HG03139 (cell line): Measurements from ENCODE around the gene NFAM1.
A peak's percentile ranks its signal among the peaks of the same experiment; 100 is the strongest.

Source experiments
- ATAC-seq: cut with Tn5 transposase; IDR thresholded peaks from one replicate; pipeline ENCODE4 v1.9.1; 2021; ENCODE audit not compliant: unreplicated experiment

The NFAM1 gene

GRCh38 chr22:42439821-42440674, 7.8 kb upstream of the NFAM1 start:
- ATAC-seq: no peak

- no peak for ATAC-seq
Observed at GRCh38 chr22:42439021-42439567, 6.9 kb upstream of the NFAM1 start.

- ATAC-seq: no peak
Observed at GRCh38 chr22:42438293-42438650, 6.1 kb upstream of the NFAM1 start.

- ATAC-seq: peak; percentile 58
Observed at GRCh38 chr22:42437488-42438292, 5.5 kb upstream of the NFAM1 start.

- no peak for ATAC-seq
Observed at GRCh38 chr22:42436404-42436803, 4.2 kb upstream of the NFAM1 start.

- no peak for ATAC-seq
Observed at GRCh38 chr22:42434748-42435425, 2.7 kb upstream of the NFAM1 start.

GRCh38 chr22:42433754-42434682, 1.8 kb upstream of the NFAM1 start:
- no peak for ATAC-seq

GRCh38 chr22:42432818-42433217, 615 bp upstream of the NFAM1 start:
- ATAC-seq: no peak

GRCh38 chr22:42431401-42432019, 693 bp downstream of the NFAM1 start:
- no peak for ATAC-seq

GRCh38 chr22:42430528-42431125, 1.6 kb downstream of the NFAM1 start:
- ATAC-seq: no peak

GRCh38 chr22:42428760-42429159, 3.4 kb downstream of the NFAM1 start:
- no peak for ATAC-seq

- ATAC-seq: no peak
Observed at GRCh38 chr22:42428025-42428424, 4.2 kb downstream of the NFAM1 start.

GRCh38 chr22:42427167-42427566, 5.0 kb downstream of the NFAM1 start:
- no peak for ATAC-seq

GRCh38 chr22:42425989-42426355, 6.2 kb downstream of the NFAM1 start:
- no peak for ATAC-seq

- ATAC-seq: no peak
Observed at GRCh38 chr22:42425337-42425988, 6.7 kb downstream of the NFAM1 start.

- no peak for ATAC-seq
Observed at GRCh38 chr22:42419243-42419881, 12.8 kb downstream of the NFAM1 start.

- no peak for ATAC-seq
Observed at GRCh38 chr22:42418811-42419242, 13.4 kb downstream of the NFAM1 start.

GRCh38 chr22:42417645-42418305, 14.4 kb downstream of the NFAM1 start:
- ATAC-seq: no peak
